PC-9 (cell line): Measurements from ENCODE around the gene CD81.

Experiments
- CTCF ChIP-seq: fragments of 200-600 bp; sonication (generic); conservative IDR thresholded peaks from 2 replicates; pipeline ENCODE4 v1.6.1; 2017; ENCODE audit warnings: mixed run types, antibody characterized with exemption, mild to moderate bottlenecking, moderate library complexity
- EZH2 ChIP-seq: fragments of 200-600 bp; sonication (generic); IDR thresholded peaks from 2 replicates; pipeline ENCODE4 v1.8.0; 2017; ENCODE audit warnings: antibody characterized with exemption, low read depth

DNA sequence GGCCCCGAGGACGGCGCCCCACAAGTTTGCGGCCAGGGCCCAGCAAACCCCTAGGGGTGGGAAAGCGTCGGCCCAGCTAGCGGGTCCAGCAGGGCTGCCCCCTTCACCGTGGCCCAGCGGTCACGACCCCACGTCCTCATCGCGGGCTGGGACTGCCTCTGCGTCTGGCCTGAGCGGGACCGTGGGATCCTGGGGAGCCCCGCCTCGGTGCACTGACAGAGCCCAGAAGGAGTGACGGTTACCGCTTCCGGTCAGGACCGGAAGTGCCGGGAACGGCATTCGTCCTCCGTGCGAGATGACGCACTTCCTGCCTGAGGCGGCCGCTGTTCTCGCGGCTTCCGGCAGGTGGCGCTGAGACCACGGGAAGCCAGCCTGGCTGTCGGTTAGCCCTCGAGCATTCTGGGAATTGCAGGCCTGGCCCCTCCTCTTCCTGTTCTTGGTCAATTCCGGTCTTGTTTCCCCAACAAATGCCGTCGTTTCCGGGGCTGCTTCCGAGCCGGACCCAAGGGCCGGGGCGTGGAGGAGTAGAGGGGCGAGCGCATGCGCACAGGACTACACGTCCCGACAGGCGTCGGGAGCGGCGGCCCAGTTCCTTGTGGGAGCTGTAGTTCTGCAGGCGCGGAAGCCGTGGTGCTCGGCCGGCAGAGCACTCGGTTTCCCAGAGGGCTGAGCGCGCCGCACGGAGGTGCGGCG, 23.1 kb downstream of the CD81 start, which contains the start of gene TSSC4:
- TF ChIP-seq CTCF: peak; percentile 80
- TF ChIP-seq EZH2: no peak
